A673 (cell line): ENCODE results near the gene RERE. TPM values are rescaled to one million over a fixed set of nuclear protein-coding genes. Genes with fewer than 3 reads are reported as not detected.

Experiments used
- BruUV-seq: library from RNA; stranded (reverse); fragments of 400-500 nt; replicated peaks from 2 replicates; lab custom pipeline; 2021; lab: Mats Ljungman, UMichigan
- CTCF ChIA-PET: fragments of 300-600 bp; sonication (Branson Sonifier 250); formaldehyde crosslinking; loops from one replicate; lab custom pipeline; 2022; ENCODE audit warnings: antibody characterized with exemption; lab: Charles Lee
- POLR2A ChIA-PET: fragments of 300-600 bp; sonication (Branson Sonifier 250); formaldehyde crosslinking; loops from one replicate; lab custom pipeline; 2022; ENCODE audit warnings: antibody characterized with exemption; ENCODE audit not compliant: low non-redundant PET; lab: Charles Lee
- DNase-seq: peaks from one replicate; pipeline ENCODE4 v3.0.0-alpha.2; 2015; ENCODE audit warnings: low spot score
- H3K27ac ChIP-seq: fragments of 200-600 bp; sonication (generic); 2 replicates; pipeline ENCODE4 v1.5.1; 2016; ENCODE audit warnings: mixed run types, low read depth, mild to moderate bottlenecking, mixed read lengths, antibody characterized with exemption, low read length; ENCODE audit not compliant: poor library complexity, severe bottlenecking
- H3K27me3 ChIP-seq: fragments of 200-600 bp; sonication (generic); replicated peaks from 2 replicates; pipeline ENCODE4 v1.6.1; 2017; ENCODE audit warnings: mixed run types, low read depth, mild to moderate bottlenecking, mixed read lengths, antibody characterized with exemption, low read length; ENCODE audit not compliant: insufficient read depth, poor library complexity
- H3K36me3 ChIP-seq: fragments of 200-600 bp; sonication (generic); 2 replicates; pipeline ENCODE4 v1.6.1; 2016; ENCODE audit warnings: mixed run types, mild to moderate bottlenecking, mixed read lengths, antibody characterized with exemption, low read length; ENCODE audit not compliant: insufficient read depth, poor library complexity, severe bottlenecking
- H3K4me1 ChIP-seq: fragments of 200-600 bp; sonication (generic); 2 replicates; pipeline ENCODE4 v1.6.1; 2017; ENCODE audit warnings: mixed run types, mild to moderate bottlenecking, mixed read lengths, antibody characterized with exemption, low read length; ENCODE audit not compliant: insufficient read depth, poor library complexity, severe bottlenecking
- H3K4me3 ChIP-seq: fragments of 200-600 bp; sonication (generic); 2 replicates; pipeline ENCODE4 v1.5.1; 2016; ENCODE audit warnings: low read depth, mixed run types, mild to moderate bottlenecking, mixed read lengths, low read length; ENCODE audit not compliant: poor library complexity, severe bottlenecking
- H3K9me3 ChIP-seq: fragments of 200-600 bp; sonication (generic); 2 replicates; pipeline ENCODE4 v1.6.1; 2016; ENCODE audit warnings: mixed run types, low read depth, mild to moderate bottlenecking, mixed read lengths, antibody characterized with exemption, low read length; ENCODE audit not compliant: poor library complexity, severe bottlenecking
- EZH2 ChIP-seq: fragments of 200-600 bp; sonication (generic); IDR thresholded peaks from 2 replicates; pipeline ENCODE4 v1.6.1; 2017; ENCODE audit warnings: borderline replicate concordance, low read depth, mild to moderate bottlenecking, mixed read lengths, antibody characterized with exemption, low read length; ENCODE audit not compliant: poor library complexity, severe bottlenecking
- intact Hi-C: fragments of 100-400 bp; cut with micrococcal nuclease; formaldehyde crosslinking; loops from one replicate; pipeline ENCODE4 v1.10.0; 2022; ENCODE audit not compliant: unreplicated experiment
- total RNA-seq: library from RNA; stranded (reverse); gene quantifications from 2 replicates; pipeline ENCODE4 v1.2.3, GENCODE V29; 2021
- TF ChIP-seq, protein P1 (sequence below): fragments of 300-800, 200-600 bp; sonication (generic); conservative IDR thresholded peaks from 2 replicates; pipeline ENCODE4 v1.5.1; 2017; ENCODE audit warnings: low read depth, mild to moderate bottlenecking, antibody characterized with exemption, low read length, moderate library complexity, mixed read lengths

The RERE gene
- total RNA-seq, 1 experiment from 2014 or later = 188 TPM

- peaks cover 4% of the 10 kb centered on the region for H3K4me1 ChIP-seq
- TF ChIP-seq EZH2 = no peak
- TF ChIP-seq, protein P1, sequence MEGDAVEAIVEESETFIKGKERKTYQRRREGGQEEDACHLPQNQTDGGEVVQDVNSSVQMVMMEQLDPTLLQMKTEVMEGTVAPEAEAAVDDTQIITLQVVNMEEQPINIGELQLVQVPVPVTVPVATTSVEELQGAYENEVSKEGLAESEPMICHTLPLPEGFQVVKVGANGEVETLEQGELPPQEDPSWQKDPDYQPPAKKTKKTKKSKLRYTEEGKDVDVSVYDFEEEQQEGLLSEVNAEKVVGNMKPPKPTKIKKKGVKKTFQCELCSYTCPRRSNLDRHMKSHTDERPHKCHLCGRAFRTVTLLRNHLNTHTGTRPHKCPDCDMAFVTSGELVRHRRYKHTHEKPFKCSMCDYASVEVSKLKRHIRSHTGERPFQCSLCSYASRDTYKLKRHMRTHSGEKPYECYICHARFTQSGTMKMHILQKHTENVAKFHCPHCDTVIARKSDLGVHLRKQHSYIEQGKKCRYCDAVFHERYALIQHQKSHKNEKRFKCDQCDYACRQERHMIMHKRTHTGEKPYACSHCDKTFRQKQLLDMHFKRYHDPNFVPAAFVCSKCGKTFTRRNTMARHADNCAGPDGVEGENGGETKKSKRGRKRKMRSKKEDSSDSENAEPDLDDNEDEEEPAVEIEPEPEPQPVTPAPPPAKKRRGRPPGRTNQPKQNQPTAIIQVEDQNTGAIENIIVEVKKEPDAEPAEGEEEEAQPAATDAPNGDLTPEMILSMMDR = no peak
- intact Hi-C loops = no loop called here
- ChIA-PET CTCF (no interaction called here), POLR2A (interaction anchor here (0.7 kb wide), 1 partner anchor 182 kb away, joined by 11 read pairs; no protein-coding TSS in a partner anchor)
- peaks cover 14% of the 10 kb centered on the region for H3K9me3 ChIP-seq
- DNase-seq = no peak
- H3K27ac ChIP-seq = no peak overlapping the region
- no peak overlapping the region for H3K4me3 ChIP-seq
- H3K36me3 ChIP-seq = peaks cover 6% of the 10 kb centered on the region
- no TSS peak for BruUV-seq
- no peaks in the 10 kb centered on the region for H3K27me3 ChIP-seq
These were observed 75.2 kb downstream of the RERE start for GRCh38 chr1:8742022-8742924.

- Histone ChIP-seq H3K27me3 (no peaks in the 10 kb centered on the region), H3K36me3 (peaks cover 6% of the 10 kb centered on the region), H3K4me1 (no peaks in the 10 kb centered on the region), H3K4me3 (no peak overlapping the region), H3K27ac (no peak overlapping the region), H3K9me3 (peaks cover 14% of the 10 kb centered on the region)
- ChIA-PET POLR2A (interaction anchor here (0.6 kb wide), 1 partner anchor 82 kb away, joined by 4 read pairs; no protein-coding TSS in a partner anchor), CTCF (no interaction called here)
- intact Hi-C loops = no loop called here
- TF ChIP-seq EZH2 = no peak
- TF ChIP-seq, protein P1 = no peak
- no peak for DNase-seq
- BruUV-seq = no TSS peak
These were observed 77.4 kb downstream of the RERE start for GRCh38 chr1:8740034-8740449.

DNA sequence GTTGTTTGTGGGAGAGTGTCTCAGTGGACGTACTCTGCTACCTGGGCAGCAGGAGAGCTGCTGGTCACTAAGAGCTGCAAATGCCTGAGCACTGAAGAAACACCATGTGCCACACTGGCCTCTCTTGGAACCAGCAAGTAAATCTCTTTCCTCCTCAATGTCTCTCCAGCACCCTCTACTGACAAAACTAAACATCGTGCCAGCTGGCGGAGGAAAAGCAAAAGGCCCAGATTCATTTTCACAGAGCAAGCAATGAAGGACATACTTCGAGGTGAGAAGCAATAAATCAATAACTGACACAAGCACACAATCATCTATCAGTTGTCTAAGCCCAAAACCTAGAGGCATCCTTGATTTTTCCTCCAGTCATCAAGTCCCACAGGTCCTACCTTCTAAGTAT, 78.1 kb downstream of the RERE start:
- H3K36me3 ChIP-seq = peaks cover 6% of the 10 kb centered on the region
- POLR2A ChIA-PET = no interaction called here
- H3K4me1 ChIP-seq = peaks cover 2% of the 10 kb centered on the region
- peaks cover 14% of the 10 kb centered on the region for H3K9me3 ChIP-seq
- no peak for DNase-seq
- CTCF ChIA-PET = no interaction called here
- H3K27ac ChIP-seq = no peak overlapping the region
- H3K27me3 ChIP-seq = no peaks in the 10 kb centered on the region
- intact Hi-C loops = no loop called here
- no TSS peak for BruUV-seq
- H3K4me3 ChIP-seq = no peak overlapping the region
- no peak for TF ChIP-seq EZH2
- TF ChIP-seq, protein P1 = 0 out of 2 replicates have a peak, but pooled peaks have one; percentile 19
